T-helper 2 cell treated with Interferon-gamma antibody and Interleukin-4, amounts not matched to agents 5 μg/mL and 100 μg/mL, for 36 hours (primary cell): ENCODE results near the gene EXD3.
"Not testable (repeated sequence)": the region's sequence is repeated elsewhere in the genome, so short reads cannot be mapped to it uniquely, and the experiment has no call there.

Experiments
- DNase-seq: peaks from one replicate; pipeline ENCODE4 v3.0.0; 2021; ENCODE audit warnings: low spot score
- H3K27ac Mint-ChIP-seq: one replicate; pipeline ENCODE4 v1.8.0; 2021; ENCODE audit warnings: mild to moderate bottlenecking, mixed read lengths
- H3K27me3 Mint-ChIP-seq: one replicate; pipeline ENCODE4 v1.8.0; 2021; ENCODE audit warnings: low read depth, mixed read lengths
- H3K36me3 Mint-ChIP-seq: one replicate; pipeline ENCODE4 v1.8.0; 2021; ENCODE audit warnings: low read depth, mixed read lengths
- H3K4me1 Mint-ChIP-seq: one replicate; pipeline ENCODE4 v1.8.0; 2021; ENCODE audit warnings: low read depth, mixed read lengths
- H3K4me3 Mint-ChIP-seq: one replicate; pipeline ENCODE4 v1.8.0; 2022; ENCODE audit warnings: mild to moderate bottlenecking, moderate library complexity, mixed read lengths
- H3K9me3 Mint-ChIP-seq: one replicate; pipeline ENCODE4 v1.8.0; 2021; ENCODE audit warnings: mixed read lengths

Gene EXD3

DNA sequence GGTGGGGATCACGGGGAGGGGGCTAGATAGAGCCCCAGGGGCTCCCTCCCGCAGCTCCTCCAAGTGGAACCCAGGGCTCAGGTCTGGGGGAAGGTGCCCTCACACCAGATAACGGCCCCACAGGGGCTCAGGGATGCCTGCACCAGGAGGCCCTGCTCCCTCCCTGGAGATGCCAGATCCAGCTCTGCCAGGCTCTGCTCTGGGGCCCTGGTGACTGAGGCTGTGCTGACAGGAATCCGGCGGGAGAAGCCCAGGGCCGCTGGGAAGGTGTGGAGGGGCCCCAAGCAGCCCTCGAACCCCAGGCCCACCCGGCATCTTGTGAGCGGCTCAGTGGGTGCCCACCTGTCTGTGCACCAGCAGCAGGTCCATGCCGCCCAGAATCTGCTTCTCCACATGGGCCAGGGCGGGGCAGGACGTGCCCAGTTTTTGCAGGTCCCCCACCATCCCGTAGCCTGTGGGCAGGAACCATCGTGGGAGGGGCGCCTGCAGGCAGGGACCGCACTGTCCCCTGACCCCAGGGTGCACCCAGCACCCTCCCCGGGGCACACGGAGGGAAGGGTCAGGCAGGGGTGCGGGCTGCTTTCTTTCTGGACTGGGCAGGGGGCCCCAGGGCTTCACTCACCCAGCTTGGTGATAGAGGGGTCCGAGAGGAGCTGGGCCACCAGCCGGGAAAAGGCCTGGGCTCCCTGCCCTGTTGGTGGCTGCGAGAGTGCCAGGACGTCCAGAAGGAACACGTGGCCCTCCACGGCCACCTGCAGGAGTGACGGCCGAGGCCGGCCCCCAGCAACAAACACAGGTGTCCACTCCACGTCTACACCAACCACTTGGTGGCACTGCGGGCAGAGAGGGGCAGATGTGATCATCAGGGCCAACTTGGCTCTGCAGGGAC is 72.0 kb downstream of the EXD3 start:
- H3K4me3 Mint-ChIP-seq = no peak overlapping the region
- H3K27me3 Mint-ChIP-seq = no peaks in the 10 kb centered on the region
- no peak overlapping the region for H3K27ac Mint-ChIP-seq
- no peaks in the 10 kb centered on the region for H3K36me3 Mint-ChIP-seq
- no peaks in the 10 kb centered on the region for H3K4me1 Mint-ChIP-seq
- DNase-seq = no peak
- no peaks in the 10 kb centered on the region for H3K9me3 Mint-ChIP-seq

DNA sequence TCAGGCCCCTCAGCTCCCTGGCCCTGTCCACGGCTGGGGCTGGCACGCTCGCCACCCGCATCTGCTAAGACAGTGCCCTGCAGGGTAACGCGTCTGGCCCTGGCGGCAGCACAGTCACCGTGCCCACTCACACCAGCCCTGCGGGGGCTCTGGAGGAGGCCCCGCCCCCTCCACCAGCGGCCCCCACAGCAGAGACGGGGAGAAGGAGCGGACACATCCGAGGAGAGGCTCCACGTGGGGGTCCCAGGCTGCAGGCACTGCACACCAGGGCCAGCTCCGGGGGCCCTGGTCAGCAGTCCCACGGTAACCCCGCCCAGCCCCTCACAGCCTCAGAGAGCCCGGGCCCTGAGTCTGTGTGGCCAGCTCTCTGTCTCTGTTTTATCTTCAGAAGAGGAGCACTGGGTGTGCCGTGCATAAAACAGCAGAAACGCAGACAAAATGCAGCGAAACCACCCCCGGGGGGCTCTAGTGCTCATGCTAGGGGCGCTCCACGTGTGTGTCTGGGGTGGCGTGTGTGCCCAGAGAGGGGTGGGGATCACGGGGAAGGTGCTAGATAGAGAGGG is 73.4 kb downstream of the EXD3 start:
- H3K9me3 Mint-ChIP-seq = no peaks in the 10 kb centered on the region
- H3K4me3 Mint-ChIP-seq = no peak overlapping the region
- H3K36me3 Mint-ChIP-seq = no peaks in the 10 kb centered on the region
- H3K4me1 Mint-ChIP-seq = no peaks in the 10 kb centered on the region
- H3K27ac Mint-ChIP-seq = no peak overlapping the region
- no peak for DNase-seq
- no peaks in the 10 kb centered on the region for H3K27me3 Mint-ChIP-seq

DNA sequence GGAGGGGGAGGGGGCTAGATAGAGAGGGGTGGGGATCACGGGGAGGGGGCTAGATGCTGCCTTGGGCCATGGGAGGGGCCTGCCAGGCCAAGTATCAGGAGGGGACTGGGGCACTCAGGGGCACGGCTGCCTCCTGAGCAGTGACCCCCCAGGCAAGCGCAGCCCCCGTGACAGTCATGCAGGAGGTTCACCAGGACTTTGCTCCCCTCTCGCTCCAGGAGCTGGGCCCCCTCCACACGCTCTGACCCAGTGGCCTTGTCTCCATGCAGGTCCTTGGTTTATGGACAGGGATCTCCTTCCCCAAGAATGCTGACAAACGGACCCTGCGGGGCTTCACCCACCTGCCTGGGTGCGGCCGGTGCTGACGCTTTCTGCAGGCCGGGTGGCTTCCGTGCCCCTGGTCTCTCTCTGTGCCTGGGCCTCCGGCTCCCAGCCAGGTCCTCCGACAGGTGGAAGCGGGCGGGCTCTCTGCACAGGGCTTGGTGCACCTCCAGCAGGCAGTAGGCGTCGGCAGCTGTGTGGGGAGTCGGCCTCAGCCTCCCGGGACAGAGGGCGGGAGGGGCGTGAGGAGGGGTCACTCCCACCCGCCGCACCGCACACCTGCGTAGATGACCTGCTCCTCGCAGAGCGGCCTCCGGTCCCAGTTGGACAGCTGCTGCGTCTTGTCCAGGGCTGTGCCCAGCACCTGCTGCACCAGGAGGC is 74.0 kb downstream of the EXD3 start:
- Mint-ChIP-seq H3K4me1 (no peaks in the 10 kb centered on the region), H3K4me3 (no peak overlapping the region), H3K27ac (no peak overlapping the region), H3K36me3 (no peaks in the 10 kb centered on the region), H3K9me3 (no peaks in the 10 kb centered on the region), H3K27me3 (no peaks in the 10 kb centered on the region)
- no peak for DNase-seq

DNA sequence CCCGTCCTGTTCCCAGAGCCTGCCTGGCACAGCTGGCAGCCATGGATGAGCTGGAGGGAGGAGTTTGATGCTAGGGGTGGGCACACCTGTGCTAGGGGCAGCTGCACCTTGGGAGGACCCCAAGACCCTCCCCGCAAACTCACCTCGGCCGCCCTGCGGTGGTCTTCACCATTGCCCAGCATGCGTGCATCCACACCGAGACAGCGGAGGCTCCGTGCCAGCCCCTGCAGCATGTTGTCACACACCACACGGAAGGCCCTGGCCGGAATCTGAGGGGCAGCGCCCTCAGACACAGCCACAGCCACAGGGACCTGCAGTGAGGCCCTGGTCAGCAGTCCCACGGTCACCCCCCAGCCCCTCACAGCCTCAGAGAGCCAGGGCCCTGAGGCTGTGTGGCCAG is 75.0 kb downstream of the EXD3 start:
- Mint-ChIP-seq H3K9me3 (no peaks in the 10 kb centered on the region), H3K27ac (no peak overlapping the region), H3K4me3 (no peak overlapping the region), H3K36me3 (no peaks in the 10 kb centered on the region), H3K4me1 (no peaks in the 10 kb centered on the region), H3K27me3 (no peaks in the 10 kb centered on the region)
- no peak for DNase-seq

DNA sequence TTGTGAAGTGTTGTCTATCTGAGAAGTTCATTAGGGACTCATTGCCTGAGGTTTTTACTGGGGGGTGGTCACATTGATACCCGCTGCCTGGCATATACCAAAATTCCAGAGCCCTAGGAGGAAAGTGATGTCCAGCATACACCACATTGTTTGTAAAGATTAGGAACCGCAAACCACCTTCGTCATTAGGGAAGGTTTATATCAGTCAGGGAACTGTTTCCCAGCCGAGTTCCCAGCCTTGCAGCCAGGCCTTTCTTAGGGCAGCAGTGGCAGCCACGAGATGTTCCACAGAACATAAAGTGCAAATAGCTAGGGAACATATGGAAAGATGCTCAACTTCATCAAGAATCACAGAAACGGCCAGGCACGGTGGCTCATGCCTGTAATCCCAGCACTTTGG is 80.5 kb downstream of the EXD3 start:
- no peak overlapping the region for H3K4me3 Mint-ChIP-seq
- no peaks in the 10 kb centered on the region for H3K4me1 Mint-ChIP-seq
- no peak overlapping the region for H3K27ac Mint-ChIP-seq
- H3K36me3 Mint-ChIP-seq = no peaks in the 10 kb centered on the region
- no peaks in the 10 kb centered on the region for H3K9me3 Mint-ChIP-seq
- H3K27me3 Mint-ChIP-seq = no peaks in the 10 kb centered on the region
- DNase-seq = no peak

DNA sequence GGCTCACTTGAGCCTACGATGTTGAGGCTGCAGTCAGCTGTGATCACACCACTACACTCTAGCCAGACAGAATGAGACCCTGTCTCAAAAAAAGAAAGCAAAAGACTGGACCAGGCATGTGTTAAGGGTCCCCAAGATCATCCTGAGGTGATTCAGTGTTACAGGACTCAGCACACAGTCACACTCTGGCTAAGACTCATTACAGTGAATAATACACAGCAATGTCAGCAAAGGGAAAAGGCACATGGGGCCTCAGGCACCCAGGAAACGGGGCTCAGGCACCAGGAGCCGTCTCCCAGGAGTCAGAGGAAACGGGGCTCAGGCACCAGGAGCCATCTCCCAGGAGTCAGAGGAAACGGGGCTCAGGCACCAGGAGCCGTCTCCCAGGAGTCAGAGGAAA is 81.7 kb downstream of the EXD3 start:
- Mint-ChIP-seq H3K27ac (no peak overlapping the region), H3K36me3 (no peaks in the 10 kb centered on the region), H3K4me3 (no peak overlapping the region), H3K27me3 (no peaks in the 10 kb centered on the region), H3K4me1 (no peaks in the 10 kb centered on the region), H3K9me3 (peaks cover 8% of the 10 kb centered on the region)
- no peak for DNase-seq

DNA sequence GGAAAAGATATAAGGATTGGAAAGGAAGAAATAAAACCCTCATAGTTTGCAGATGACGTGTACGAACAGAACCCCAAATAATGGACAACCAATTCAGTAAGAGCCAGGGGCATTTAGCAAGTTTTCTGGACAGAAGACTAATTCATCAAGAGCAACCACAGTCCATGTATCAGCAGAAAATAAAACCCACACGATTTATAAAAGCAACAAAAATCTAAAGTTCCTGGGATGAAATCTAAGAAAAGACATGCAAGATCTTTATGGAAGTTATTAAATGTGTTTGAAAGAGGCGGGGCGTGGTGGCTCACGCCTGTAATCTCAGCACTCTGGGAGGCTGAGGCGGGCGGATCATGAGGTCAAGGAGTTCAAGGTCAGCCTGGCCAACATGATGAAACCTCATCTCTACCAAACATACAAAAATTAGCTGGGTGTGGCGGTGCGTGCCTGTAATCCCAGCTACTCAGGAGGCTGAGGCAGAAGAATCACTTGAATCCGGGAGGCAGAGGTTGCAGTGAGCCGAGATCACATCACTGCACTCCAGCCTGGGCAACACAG is 83.0 kb downstream of the EXD3 start:
- not testable (repeated sequence) for H3K36me3 Mint-ChIP-seq, H3K4me3 Mint-ChIP-seq, DNase-seq, H3K27me3 Mint-ChIP-seq, H3K27ac Mint-ChIP-seq, H3K4me1 Mint-ChIP-seq
- peaks cover 13% of the 10 kb centered on the region for H3K9me3 Mint-ChIP-seq

DNA sequence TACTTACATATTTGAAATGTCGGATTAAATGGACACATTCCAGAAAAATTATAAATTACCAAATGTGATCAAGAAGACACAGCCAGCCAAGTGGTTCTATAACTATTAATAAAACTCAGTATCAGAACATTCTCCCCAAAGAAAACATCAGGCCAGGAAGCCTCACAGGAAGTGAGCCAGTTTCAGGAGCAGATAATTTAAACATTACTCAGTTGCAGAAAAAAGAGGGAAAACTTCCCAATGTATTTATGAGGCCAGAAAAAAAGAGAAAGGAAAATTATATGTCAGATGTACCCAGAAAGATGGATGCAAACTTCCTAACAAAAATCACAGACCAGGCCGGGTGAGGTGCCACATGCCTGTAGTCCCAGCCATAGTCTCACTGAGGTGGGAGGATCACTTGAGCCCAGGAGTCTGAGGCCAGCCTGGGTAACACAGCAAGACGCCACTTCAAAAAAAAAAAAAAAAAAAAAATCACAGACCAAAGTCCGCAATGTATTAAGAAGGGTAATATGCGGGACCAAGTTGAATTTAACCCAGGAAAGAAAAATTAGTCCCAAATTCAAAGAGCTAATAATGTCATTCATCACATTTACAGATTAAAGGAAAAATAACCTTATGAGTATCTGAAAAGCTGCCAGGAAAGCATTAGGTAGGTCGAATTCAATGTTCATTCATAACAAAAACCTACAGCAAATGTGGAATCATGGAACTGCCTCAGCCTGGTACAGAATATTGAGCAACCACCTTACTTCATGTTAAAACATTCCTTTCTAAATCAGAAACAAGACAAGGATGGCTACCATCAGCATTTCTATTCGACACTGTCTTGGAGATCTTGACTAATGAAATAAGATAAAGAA is 83.7 kb downstream of the EXD3 start:
- no peak for DNase-seq
- Mint-ChIP-seq H3K4me3 (no peak overlapping the region), H3K36me3 (no peaks in the 10 kb centered on the region), H3K9me3 (peaks cover 13% of the 10 kb centered on the region), H3K27ac (no peak overlapping the region), H3K4me1 (no peaks in the 10 kb centered on the region), H3K27me3 (no peaks in the 10 kb centered on the region)

DNA sequence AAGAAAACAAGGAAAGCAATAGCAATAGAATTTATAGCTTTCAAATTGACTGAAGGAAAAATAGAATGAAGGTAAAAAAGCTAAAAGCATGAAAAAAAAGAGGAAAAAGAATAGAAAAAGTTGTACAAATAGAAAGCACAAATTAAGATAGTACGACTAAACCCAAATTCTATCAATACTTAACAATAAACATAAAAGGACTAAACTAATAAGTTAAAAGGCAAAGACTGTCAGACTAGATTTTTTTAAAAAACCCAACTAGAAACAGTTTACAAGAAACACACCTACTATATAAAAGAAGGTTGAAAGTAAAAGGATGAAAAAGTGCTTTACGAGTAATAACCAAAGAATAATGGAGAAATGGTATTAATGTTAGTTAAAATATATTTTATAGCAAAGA is 86.2 kb downstream of the EXD3 start:
- peaks cover 13% of the 10 kb centered on the region for H3K9me3 Mint-ChIP-seq
- H3K36me3 Mint-ChIP-seq = no peaks in the 10 kb centered on the region
- H3K4me3 Mint-ChIP-seq = no peak overlapping the region
- H3K27me3 Mint-ChIP-seq = no peaks in the 10 kb centered on the region
- H3K27ac Mint-ChIP-seq = no peak overlapping the region
- no peak for DNase-seq
- H3K4me1 Mint-ChIP-seq = no peaks in the 10 kb centered on the region

DNA sequence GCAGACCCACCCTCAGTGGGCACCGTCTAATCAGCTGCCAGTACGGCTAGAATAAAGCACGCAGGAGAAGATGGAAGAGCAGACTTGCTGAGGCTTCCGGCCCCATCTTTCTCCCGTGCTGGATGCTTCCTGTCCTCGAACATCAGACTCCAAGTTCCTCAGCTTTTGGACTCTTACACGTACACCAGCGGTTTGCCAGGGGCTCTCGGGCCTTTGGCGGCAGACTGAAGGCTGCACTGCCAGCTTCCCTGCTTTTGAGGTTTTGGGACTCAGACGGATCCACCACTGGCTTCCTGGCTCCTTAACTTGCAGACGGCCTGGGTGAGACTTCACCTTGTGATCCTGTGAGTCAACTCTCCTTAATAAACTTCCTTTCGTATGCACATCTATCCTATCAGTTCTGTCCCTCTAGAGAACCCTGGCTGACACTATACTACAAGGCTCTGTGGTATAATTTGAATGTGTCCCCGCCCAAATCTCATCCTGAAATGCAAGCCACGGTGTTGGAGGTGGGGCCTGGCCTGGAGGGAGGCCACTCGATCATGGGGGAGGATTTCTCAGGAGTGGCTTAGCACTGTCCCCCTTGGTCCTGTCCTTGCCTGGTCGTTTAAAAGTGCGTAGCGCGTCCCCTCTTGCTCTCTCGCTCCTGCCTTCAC is 89.8 kb downstream of the EXD3 start:
- no peak overlapping the region for H3K4me3 Mint-ChIP-seq
- H3K36me3 Mint-ChIP-seq = no peaks in the 10 kb centered on the region
- no peaks in the 10 kb centered on the region for H3K4me1 Mint-ChIP-seq
- H3K27me3 Mint-ChIP-seq = no peaks in the 10 kb centered on the region
- DNase-seq = no peak
- peaks cover 25% of the 10 kb centered on the region for H3K9me3 Mint-ChIP-seq
- no peak overlapping the region for H3K27ac Mint-ChIP-seq

DNA sequence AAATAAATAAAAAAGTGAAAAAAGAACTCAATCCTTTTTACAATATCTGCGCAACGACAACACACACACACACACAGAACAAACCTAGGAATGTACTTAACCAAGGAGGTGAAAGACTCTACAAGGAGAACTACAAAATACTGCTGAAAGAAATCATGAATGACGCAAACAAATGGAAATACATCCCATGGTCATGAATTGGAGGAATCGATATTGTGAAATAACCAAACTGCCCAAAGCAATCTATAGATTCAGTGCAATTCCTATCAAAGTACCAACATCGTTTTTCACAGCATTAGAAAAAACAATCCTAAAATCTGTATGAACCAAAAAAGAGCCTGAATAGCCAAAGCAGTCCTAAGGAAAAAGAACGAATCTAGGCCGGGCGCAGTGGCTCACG is 91.0 kb downstream of the EXD3 start:
- Mint-ChIP-seq H3K27ac (no peak overlapping the region), H3K36me3 (no peaks in the 10 kb centered on the region), H3K27me3 (no peaks in the 10 kb centered on the region), H3K4me3 (no peak overlapping the region), H3K4me1 (peaks cover 3% of the 10 kb centered on the region), H3K9me3 (peaks cover 27% of the 10 kb centered on the region)
- no peak for DNase-seq

DNA sequence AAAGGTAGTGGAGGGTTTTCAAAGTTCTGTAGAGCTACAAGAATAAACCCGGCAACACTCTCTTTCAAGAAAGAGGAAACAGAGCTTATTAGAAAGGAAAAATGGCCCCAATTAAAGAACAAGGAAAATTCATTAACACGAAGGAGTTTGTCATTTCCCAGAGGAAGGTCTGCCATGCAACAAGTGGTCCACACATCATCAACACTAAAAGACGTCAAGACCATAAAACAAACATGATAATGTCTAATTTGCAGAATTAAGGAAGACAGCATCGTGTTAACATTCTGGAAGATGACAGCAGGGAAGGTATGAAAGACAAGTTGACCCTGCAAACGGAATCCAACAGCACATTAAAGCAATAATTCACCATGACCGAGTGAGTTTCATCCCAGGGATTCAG is 92.3 kb downstream of the EXD3 start:
- H3K36me3 Mint-ChIP-seq = peaks cover 1% of the 10 kb centered on the region
- H3K27ac Mint-ChIP-seq = no peak overlapping the region
- H3K9me3 Mint-ChIP-seq = peaks cover 22% of the 10 kb centered on the region
- peaks cover 5% of the 10 kb centered on the region for H3K27me3 Mint-ChIP-seq
- no peak overlapping the region for H3K4me3 Mint-ChIP-seq
- peaks cover 8% of the 10 kb centered on the region for H3K4me1 Mint-ChIP-seq
- DNase-seq = no peak

DNA sequence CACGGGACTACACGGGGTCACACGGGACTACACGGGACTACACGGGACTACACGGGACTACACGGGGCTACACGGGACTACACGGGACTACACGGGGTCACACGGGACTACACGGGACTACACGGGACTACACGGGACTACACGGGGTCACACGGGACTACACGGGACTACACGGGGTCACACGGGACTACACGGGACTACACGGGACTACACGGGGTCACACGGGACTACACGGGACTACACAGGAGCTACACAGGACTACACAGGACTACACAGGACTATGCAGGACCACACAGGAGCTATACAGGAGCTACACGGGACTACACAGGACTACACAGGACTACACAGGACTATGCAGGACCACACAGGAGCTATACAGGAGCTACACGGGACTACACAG is 93.4 kb downstream of the EXD3 start:
- H3K4me3 Mint-ChIP-seq, DNase-seq, H3K27ac Mint-ChIP-seq, H3K36me3 Mint-ChIP-seq, H3K27me3 Mint-ChIP-seq, H3K4me1 Mint-ChIP-seq: not testable (repeated sequence)
- peaks cover 22% of the 10 kb centered on the region for H3K9me3 Mint-ChIP-seq
